ENCODE data around the gene LRRC45. TPM values are rescaled to one million over a fixed set of nuclear protein-coding genes. Genes with fewer than 3 reads are reported as not detected.
A peak's percentile ranks its signal among the peaks of the same experiment; 100 is the strongest.

LRRC45 gene
- total and polyA plus RNA-seq, 9 of the 15 experiments (the other 6 are each of a cell fraction or from before 2014, with no cell fraction given) = 3.5 to 21.5 (median 11.2) TPM; not detected in 2

GRCh38 chr17:82022310-82022980, 660 bp upstream of the LRRC45 start, which contains the start of gene CENPX (continued):
- TF ChIP-seq, protein P1, sequence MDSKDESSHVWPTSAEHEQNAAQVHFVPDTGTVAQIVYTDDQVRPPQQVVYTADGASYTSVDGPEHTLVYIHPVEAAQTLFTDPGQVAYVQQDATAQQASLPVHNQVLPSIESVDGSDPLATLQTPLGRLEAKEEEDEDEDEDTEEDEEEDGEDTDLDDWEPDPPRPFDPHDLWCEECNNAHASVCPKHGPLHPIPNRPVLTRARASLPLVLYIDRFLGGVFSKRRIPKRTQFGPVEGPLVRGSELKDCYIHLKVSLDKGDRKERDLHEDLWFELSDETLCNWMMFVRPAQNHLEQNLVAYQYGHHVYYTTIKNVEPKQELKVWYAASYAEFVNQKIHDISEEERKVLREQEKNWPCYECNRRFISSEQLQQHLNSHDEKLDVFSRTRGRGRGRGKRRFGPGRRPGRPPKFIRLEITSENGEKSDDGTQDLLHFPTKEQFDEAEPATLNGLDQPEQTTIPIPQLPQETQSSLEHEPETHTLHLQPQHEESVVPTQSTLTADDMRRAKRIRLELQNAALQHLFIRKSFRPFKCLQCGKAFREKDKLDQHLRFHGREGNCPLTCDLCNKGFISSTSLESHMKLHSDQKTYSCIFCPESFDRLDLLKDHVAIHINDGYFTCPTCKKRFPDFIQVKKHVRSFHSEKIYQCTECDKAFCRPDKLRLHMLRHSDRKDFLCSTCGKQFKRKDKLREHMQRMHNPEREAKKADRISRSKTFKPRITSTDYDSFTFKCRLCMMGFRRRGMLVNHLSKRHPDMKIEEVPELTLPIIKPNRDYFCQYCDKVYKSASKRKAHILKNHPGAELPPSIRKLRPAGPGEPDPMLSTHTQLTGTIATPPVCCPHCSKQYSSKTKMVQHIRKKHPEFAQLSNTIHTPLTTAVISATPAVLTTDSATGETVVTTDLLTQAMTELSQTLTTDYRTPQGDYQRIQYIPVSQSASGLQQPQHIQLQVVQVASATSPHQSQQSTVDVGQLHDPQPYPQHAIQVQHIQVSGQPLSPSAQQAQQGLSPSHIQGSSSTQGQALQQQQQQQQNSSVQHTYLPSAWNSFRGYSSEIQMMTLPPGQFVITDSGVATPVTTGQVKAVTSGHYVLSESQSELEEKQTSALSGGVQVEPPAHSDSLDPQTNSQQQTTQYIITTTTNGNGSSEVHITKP (IDR thresholded peaks at IDR 0.05; ENCODE audit: partially characterized antibody) = peak; percentile 80
- TF ChIP-seq ELF1 (tag; IDR thresholded peaks at IDR 0.05) = peak; percentile 1; the same call in 1 of the 2 replicates
- TF ChIP-seq SAP30 (IDR thresholded peaks at IDR 0.05; ENCODE audit: borderline replicate concordance, insufficient read depth, low read depth, low read length, poor library complexity, severe bottlenecking) = peak; percentile 88
- 0 out of 2 replicates have a peak, but pooled peaks have one; percentile 31 for TF ChIP-seq ZBTB49 (CRISPR knock-in tag; IDR thresholded peaks at IDR 0.05; ENCODE audit: borderline replicate concordance)
- TF ChIP-seq E2F5 (CRISPR knock-in tag; IDR thresholded peaks at IDR 0.05) = no peak
- peak; percentile 65 to 83; a peak in 2 of 4 replicates for TF ChIP-seq SIN3A (IDR thresholded peaks at IDR 0.05; ENCODE audit: borderline replicate concordance in 2 of 2, control insufficient read depth in 1 of 2, low read depth in 2 of 2, low read length in 2 of 2)
- no peak for TF ChIP-seq KHSRP (IDR thresholded peaks at IDR 0.05)
- TF ChIP-seq, protein P2, sequence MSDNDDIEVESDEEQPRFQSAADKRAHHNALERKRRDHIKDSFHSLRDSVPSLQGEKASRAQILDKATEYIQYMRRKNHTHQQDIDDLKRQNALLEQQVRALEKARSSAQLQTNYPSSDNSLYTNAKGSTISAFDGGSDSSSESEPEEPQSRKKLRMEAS (CRISPR knock-in tag; IDR thresholded peaks at IDR 0.05) = peak; percentile 66; the same call in 1 of the 2 replicates
- TF ChIP-seq ZNF253 (CRISPR knock-in tag; conservative IDR thresholded peaks at IDR 0.05) = no peak
- TF ChIP-seq, protein P3, sequence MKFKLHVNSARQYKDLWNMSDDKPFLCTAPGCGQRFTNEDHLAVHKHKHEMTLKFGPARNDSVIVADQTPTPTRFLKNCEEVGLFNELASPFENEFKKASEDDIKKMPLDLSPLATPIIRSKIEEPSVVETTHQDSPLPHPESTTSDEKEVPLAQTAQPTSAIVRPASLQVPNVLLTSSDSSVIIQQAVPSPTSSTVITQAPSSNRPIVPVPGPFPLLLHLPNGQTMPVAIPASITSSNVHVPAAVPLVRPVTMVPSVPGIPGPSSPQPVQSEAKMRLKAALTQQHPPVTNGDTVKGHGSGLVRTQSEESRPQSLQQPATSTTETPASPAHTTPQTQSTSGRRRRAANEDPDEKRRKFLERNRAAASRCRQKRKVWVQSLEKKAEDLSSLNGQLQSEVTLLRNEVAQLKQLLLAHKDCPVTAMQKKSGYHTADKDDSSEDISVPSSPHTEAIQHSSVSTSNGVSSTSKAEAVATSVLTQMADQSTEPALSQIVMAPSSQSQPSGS (CRISPR knock-in tag; IDR thresholded peaks at IDR 0.05) = no peak
- TF ChIP-seq ZNF12 (CRISPR knock-in tag; IDR thresholded peaks at IDR 0.05) = peak; percentile 32; the same call in 1 of the 2 replicates
- peak in 2 of 3 experiments; percentile 49 to 73 for TF ChIP-seq YY1 (IDR thresholded peaks at IDR 0.05; ENCODE audit: borderline replicate concordance in 1 of 3, control insufficient read depth in 1 of 3, extremely low read depth in 1 of 3, insufficient read depth in 3 of 3, insufficient read length in 1 of 3, insufficient replicate concordance in 2 of 3, low read depth in 1 of 3, low read length in 2 of 3)
- no peak for TF ChIP-seq JUNB (CRISPR knock-in tag; conservative IDR thresholded peaks at IDR 0.05)
- 0 out of 2 replicates have a peak, but pooled peaks have one; percentile 38 for TF ChIP-seq KLF1 (tag; IDR thresholded peaks at IDR 0.05)
